ENCODE measurements around the gene LTBP1. TPM values are rescaled to one million over a fixed set of nuclear protein-coding genes. Genes with fewer than 3 reads are reported as not detected.

The LTBP1 gene
- total and polyA plus RNA-seq, 12 donors: 6.2 to 47.2 (median 15.5) TPM

- intact Hi-C loops (cut with DNase I): no loop called here
Measured at GRCh38 chr2:33134791-33135560, 188.2 kb downstream of the LTBP1 start.

GRCh38 chr2:33135645-33136044 lies 188.9 kb downstream of the LTBP1 start:
- peak overlapping the region in 1 of 4 donors; percentile 41 for H3K4me3 ChIP-seq
- peaks cover 0 to 4% of the 10 kb centered on the region in 2 donors for H3K4me1 ChIP-seq (replicated peaks in 1 of 2)
- DNase-seq: no peak
- no peak for TF ChIP-seq POLR2A (IDR thresholded peaks at IDR 0.05)
- TF ChIP-seq CTCF (IDR thresholded peaks at IDR 0.05): no peak
- H3K36me3 ChIP-seq (replicated peaks in 1 of 2): no peaks in the 10 kb centered on the region
- intact Hi-C loops (cut with DNase I): no loop called here
- peak overlapping the region in 1 of 5 donors; percentile 83 for H3K27ac ChIP-seq
- WGBS, 4 donors: 31 to 48% (median 41%) methylated on average over 4 of the region's 4 CpGs
- no peaks in the 10 kb centered on the region for H3K9me3 ChIP-seq (replicated peaks in 1 of 3)
- no peaks in the 10 kb centered on the region for H3K27me3 ChIP-seq

More at GRCh38 chr2:33134791-33135560, 188.2 kb downstream of the LTBP1 start:
- WGBS, 4 donors: 55 to 66% (median 63%) methylated on average over 13 of the region's 13 CpGs
- no peak for TF ChIP-seq POLR2A (IDR thresholded peaks at IDR 0.05)
- TF ChIP-seq CTCF (IDR thresholded peaks at IDR 0.05): no peak
- no peaks in the 10 kb centered on the region for H3K27me3 ChIP-seq
- H3K9me3 ChIP-seq (replicated peaks in 1 of 3): no peaks in the 10 kb centered on the region
- H3K27ac ChIP-seq: peak overlapping the region in 2 of 5 donors; percentile 55 to 83
- no peak for DNase-seq
- peaks cover 0 to 4% of the 10 kb centered on the region in 2 donors for H3K4me1 ChIP-seq (replicated peaks in 1 of 2)
- H3K36me3 ChIP-seq (replicated peaks in 1 of 2): no peaks in the 10 kb centered on the region
- H3K4me3 ChIP-seq: peak overlapping the region in 1 of 4 donors; percentile 41

GRCh38 chr2:33136056-33136455 lies 189.3 kb downstream of the LTBP1 start:
- H3K27me3 ChIP-seq: no peaks in the 10 kb centered on the region
- TF ChIP-seq CTCF (IDR thresholded peaks at IDR 0.05): no peak
- TF ChIP-seq POLR2A (IDR thresholded peaks at IDR 0.05): no peak
- no peaks in the 10 kb centered on the region for H3K9me3 ChIP-seq (replicated peaks in 1 of 3)
- intact Hi-C loops (cut with DNase I): no loop called here
- WGBS, 4 donors: 42 to 59% (median 52%) methylated on average over 4 of the region's 4 CpGs
- H3K27ac ChIP-seq: peak overlapping the region in 1 of 5 donors; percentile 83
- H3K36me3 ChIP-seq (replicated peaks in 1 of 2): no peaks in the 10 kb centered on the region
- H3K4me3 ChIP-seq: peak overlapping the region in 1 of 4 donors; percentile 41
- peaks cover 0 to 4% of the 10 kb centered on the region in 2 donors for H3K4me1 ChIP-seq (replicated peaks in 1 of 2)
- DNase-seq: no peak

- TF ChIP-seq POLR2A (IDR thresholded peaks at IDR 0.05): no peak
- TF ChIP-seq CTCF (IDR thresholded peaks at IDR 0.05): no peak
- H3K4me1 ChIP-seq (replicated peaks in 1 of 2): peaks cover 0 to 4% of the 10 kb centered on the region in 2 donors
- H3K9me3 ChIP-seq (replicated peaks in 1 of 3): no peaks in the 10 kb centered on the region
- 57 to 73% (median 67%) methylated on average over 1 of the region's 1 CpG for WGBS, 4 donors
- intact Hi-C loops (cut with DNase I): no loop called here
- no peaks in the 10 kb centered on the region for H3K27me3 ChIP-seq
- no peak overlapping the region for H3K27ac ChIP-seq
- no peaks in the 10 kb centered on the region for H3K36me3 ChIP-seq (replicated peaks in 1 of 2)
- no peak overlapping the region for H3K4me3 ChIP-seq
- no peak for DNase-seq
Measured at GRCh38 chr2:33136566-33136965, 189.8 kb downstream of the LTBP1 start.

Measured in adrenal gland (tissue), 12 donors.